Measurements from ENCODE around the gene PAQR6.

DNA sequence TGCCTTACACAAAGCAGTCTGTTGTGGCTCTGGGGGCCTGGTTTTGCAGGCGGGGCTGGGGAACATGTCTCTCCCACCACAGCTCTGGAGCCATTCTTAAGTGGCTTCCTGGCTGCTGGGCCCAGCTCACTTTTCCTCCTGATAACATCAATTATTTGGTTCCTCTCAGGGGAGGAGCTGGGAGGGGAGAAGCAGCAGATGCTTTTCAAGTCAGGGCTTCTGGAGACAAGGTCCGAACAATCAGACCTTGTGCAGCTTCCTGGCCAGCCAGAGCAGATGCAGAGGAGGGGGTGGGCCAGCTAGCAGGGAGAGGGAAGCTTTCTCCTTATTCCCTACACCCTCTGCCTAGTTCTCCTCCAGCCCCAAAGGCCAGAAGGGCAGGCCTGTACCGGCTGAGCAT is 3.7 kb upstream of the PAQR6 start:
- TF ChIP-seq, protein P1, sequence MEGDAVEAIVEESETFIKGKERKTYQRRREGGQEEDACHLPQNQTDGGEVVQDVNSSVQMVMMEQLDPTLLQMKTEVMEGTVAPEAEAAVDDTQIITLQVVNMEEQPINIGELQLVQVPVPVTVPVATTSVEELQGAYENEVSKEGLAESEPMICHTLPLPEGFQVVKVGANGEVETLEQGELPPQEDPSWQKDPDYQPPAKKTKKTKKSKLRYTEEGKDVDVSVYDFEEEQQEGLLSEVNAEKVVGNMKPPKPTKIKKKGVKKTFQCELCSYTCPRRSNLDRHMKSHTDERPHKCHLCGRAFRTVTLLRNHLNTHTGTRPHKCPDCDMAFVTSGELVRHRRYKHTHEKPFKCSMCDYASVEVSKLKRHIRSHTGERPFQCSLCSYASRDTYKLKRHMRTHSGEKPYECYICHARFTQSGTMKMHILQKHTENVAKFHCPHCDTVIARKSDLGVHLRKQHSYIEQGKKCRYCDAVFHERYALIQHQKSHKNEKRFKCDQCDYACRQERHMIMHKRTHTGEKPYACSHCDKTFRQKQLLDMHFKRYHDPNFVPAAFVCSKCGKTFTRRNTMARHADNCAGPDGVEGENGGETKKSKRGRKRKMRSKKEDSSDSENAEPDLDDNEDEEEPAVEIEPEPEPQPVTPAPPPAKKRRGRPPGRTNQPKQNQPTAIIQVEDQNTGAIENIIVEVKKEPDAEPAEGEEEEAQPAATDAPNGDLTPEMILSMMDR (IDR thresholded peaks at IDR 0.05; ENCODE audit: insufficient read depth, low read length), result no peak
- TF ChIP-seq GABPA (IDR thresholded peaks at IDR 0.05; ENCODE audit: low read depth), result no peak
- no peak for TF ChIP-seq POLR2AphosphoS5 (IDR thresholded peaks at IDR 0.05; ENCODE audit: low read depth)
